ENCODE results near the gene TNNC1. TPM values are rescaled to one million over a fixed set of nuclear protein-coding genes. Genes with fewer than 3 reads are reported as not detected.

Gene TNNC1
- total and polyA plus RNA-seq, 2 donors (not counting 1 experiment from before 2014, with no cell fraction given) = 1.1 to 5.4 TPM

- H3K4me1 Mint-ChIP-seq = no peaks in the 10 kb centered on the region
- ChIA-PET POLR2A (no interaction called here), CTCF (no interaction called here)
- Histone ChIP-seq H3K4me2 (replicated peaks; ENCODE audit: low read depth, low read length, poor library complexity, severe bottlenecking) (no peak overlapping the region), H3K36me3 (replicated peaks in 1 of 2; ENCODE audit: control extremely low read depth in 1 of 2, control insufficient read depth in 1 of 2, extremely low read depth in 1 of 2, insufficient read depth in 2 of 2, low read length in 1 of 2) (peaks cover 4 to 83% of the 10 kb centered on the region in 2 experiments), H3K4me3 (ENCODE audit: control extremely low read depth in 1 of 5, extremely low read depth in 1 of 5, insufficient read depth in 1 of 5, low read depth in 2 of 5, low read length in 4 of 5) (no peak overlapping the region), H3K27ac (ENCODE audit: low read length in 2 of 2) (no peak overlapping the region), H4K20me1 (ENCODE audit: control insufficient read depth, insufficient read depth, low read length, poor library complexity, severe bottlenecking) (peaks cover 14% of the 10 kb centered on the region), H3K9me3 (ENCODE audit: control extremely low read depth in 1 of 3, control insufficient read depth in 2 of 3, insufficient read depth in 1 of 3, low read length in 2 of 3) (no peaks in the 10 kb centered on the region), H3K9ac (ENCODE audit: low read length) (no peak overlapping the region), H2AFZ (ENCODE audit: insufficient read depth, low read depth, low read length, poor library complexity, severe bottlenecking) (no peak overlapping the region), H3K79me2 (ENCODE audit: control insufficient read depth, insufficient read depth, low read length) (peaks cover 13% of the 10 kb centered on the region), H3K4me1 (ENCODE audit: control insufficient read depth in 2 of 2, insufficient read depth in 2 of 2, low read length in 2 of 2) (peaks cover 0 to under 1% of the 10 kb centered on the region in 2 donors), H3K27me3 (replicated peaks in 1 of 4; ENCODE audit: control extremely low read depth in 1 of 4, control insufficient read depth in 3 of 4, insufficient read depth in 4 of 4, low read length in 3 of 4) (no peaks in the 10 kb centered on the region)
- WGBS (ENCODE audit: insufficient coverage) = 99% methylated on average over 8 of the region's 11 CpGs
- DNase-seq (no peak), ATAC-seq (ENCODE audit: low read depth) (no peak)
- no peak overlapping the region for H3K4me3 Mint-ChIP-seq
- TF ChIP-seq, protein P1, sequence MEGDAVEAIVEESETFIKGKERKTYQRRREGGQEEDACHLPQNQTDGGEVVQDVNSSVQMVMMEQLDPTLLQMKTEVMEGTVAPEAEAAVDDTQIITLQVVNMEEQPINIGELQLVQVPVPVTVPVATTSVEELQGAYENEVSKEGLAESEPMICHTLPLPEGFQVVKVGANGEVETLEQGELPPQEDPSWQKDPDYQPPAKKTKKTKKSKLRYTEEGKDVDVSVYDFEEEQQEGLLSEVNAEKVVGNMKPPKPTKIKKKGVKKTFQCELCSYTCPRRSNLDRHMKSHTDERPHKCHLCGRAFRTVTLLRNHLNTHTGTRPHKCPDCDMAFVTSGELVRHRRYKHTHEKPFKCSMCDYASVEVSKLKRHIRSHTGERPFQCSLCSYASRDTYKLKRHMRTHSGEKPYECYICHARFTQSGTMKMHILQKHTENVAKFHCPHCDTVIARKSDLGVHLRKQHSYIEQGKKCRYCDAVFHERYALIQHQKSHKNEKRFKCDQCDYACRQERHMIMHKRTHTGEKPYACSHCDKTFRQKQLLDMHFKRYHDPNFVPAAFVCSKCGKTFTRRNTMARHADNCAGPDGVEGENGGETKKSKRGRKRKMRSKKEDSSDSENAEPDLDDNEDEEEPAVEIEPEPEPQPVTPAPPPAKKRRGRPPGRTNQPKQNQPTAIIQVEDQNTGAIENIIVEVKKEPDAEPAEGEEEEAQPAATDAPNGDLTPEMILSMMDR (IDR thresholded peaks at IDR 0.05) = no peak
- TF ChIP-seq EZH2 (IDR thresholded peaks at IDR 0.05; ENCODE audit: borderline replicate concordance, insufficient read depth, low read depth, low read length, poor library complexity, severe bottlenecking) = no peak
- no peaks in the 10 kb centered on the region for H3K27me3 Mint-ChIP-seq
- H3K27ac Mint-ChIP-seq = no peak overlapping the region
- intact Hi-C loops (cut with micrococcal nuclease) = no loop called here
- no peaks in the 10 kb centered on the region for H3K9me3 Mint-ChIP-seq (ENCODE audit: insufficient read depth)
Measured at GRCh38 chr3:52402706-52403270, 51.1 kb downstream of the TNNC1 start.

DNA sequence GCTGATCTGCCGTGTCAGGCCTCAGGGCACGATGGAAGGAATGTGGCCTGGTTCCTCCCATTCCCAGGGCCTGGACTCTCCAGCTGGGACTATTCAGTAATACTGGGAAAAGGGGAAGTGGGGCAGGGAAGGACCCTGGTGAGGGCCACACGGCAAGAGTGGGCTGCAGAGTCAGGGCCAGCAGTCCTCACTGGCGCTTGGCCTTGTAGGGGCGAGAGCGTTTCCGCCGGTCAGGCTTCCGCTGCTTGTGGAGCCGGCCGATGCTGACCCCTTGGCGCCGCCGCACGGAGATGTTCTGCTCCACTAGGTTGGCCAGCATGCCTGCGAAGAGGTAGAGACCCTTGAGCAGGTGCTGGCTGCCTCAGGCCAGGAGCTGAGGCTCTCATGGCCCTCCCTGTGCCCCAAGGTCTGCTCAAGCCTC, 51.7 kb downstream of the TNNC1 start:
- intact Hi-C loops (cut with micrococcal nuclease) = no loop called here
- H3K27me3 Mint-ChIP-seq = no peaks in the 10 kb centered on the region
- POLR2A ChIA-PET = no interaction called here
- peaks cover 4 to 76% of the 10 kb centered on the region in 2 experiments for H3K36me3 ChIP-seq (replicated peaks in 1 of 2; ENCODE audit: control extremely low read depth in 1 of 2, control insufficient read depth in 1 of 2, extremely low read depth in 1 of 2, insufficient read depth in 2 of 2, low read length in 1 of 2)
- no peak overlapping the region for H3K27ac ChIP-seq (ENCODE audit: low read length in 2 of 2)
- no peak overlapping the region for H3K4me3 ChIP-seq (ENCODE audit: control extremely low read depth in 1 of 5, extremely low read depth in 1 of 5, insufficient read depth in 1 of 5, low read depth in 2 of 5, low read length in 4 of 5)
- no peak overlapping the region for H3K4me2 ChIP-seq (replicated peaks; ENCODE audit: low read depth, low read length, poor library complexity, severe bottlenecking)
- H4K20me1 ChIP-seq (ENCODE audit: control insufficient read depth, insufficient read depth, low read length, poor library complexity, severe bottlenecking) = peaks cover 10% of the 10 kb centered on the region
- no peak overlapping the region for H3K27ac Mint-ChIP-seq
- H3K27me3 ChIP-seq (replicated peaks in 1 of 4; ENCODE audit: control extremely low read depth in 1 of 4, control insufficient read depth in 3 of 4, insufficient read depth in 4 of 4, low read length in 3 of 4) = no peaks in the 10 kb centered on the region
- no peak overlapping the region for H2AFZ ChIP-seq (ENCODE audit: insufficient read depth, low read depth, low read length, poor library complexity, severe bottlenecking)
- DNase-seq = no peak
- TF ChIP-seq EZH2 (IDR thresholded peaks at IDR 0.05; ENCODE audit: borderline replicate concordance, insufficient read depth, low read depth, low read length, poor library complexity, severe bottlenecking) = no peak
- TF ChIP-seq, protein P1 (IDR thresholded peaks at IDR 0.05) = no peak
- H3K4me3 Mint-ChIP-seq = no peak overlapping the region
- CTCF ChIA-PET = no interaction called here
- no peaks in the 10 kb centered on the region for H3K4me1 ChIP-seq (ENCODE audit: control insufficient read depth in 2 of 2, insufficient read depth in 2 of 2, low read length in 2 of 2)
- no peak for ATAC-seq (ENCODE audit: low read depth)
- H3K4me1 Mint-ChIP-seq = no peaks in the 10 kb centered on the region
- no peak overlapping the region for H3K9ac ChIP-seq (ENCODE audit: low read length)
- no peaks in the 10 kb centered on the region for H3K9me3 Mint-ChIP-seq (ENCODE audit: insufficient read depth)
- no peaks in the 10 kb centered on the region for H3K9me3 ChIP-seq (ENCODE audit: control extremely low read depth in 1 of 3, control insufficient read depth in 2 of 3, insufficient read depth in 1 of 3, low read length in 2 of 3)
- peaks cover 6% of the 10 kb centered on the region for H3K79me2 ChIP-seq (ENCODE audit: control insufficient read depth, insufficient read depth, low read length)
- WGBS (ENCODE audit: insufficient coverage) = 97% methylated on average over 16 of the region's 16 CpGs
